ENCODE results near the gene NLRP12.
"Not testable (repeated sequence)": the region's sequence is repeated elsewhere in the genome, so short reads cannot be mapped to it uniquely, and the experiment has no call there.

Gene NLRP12

DNA sequence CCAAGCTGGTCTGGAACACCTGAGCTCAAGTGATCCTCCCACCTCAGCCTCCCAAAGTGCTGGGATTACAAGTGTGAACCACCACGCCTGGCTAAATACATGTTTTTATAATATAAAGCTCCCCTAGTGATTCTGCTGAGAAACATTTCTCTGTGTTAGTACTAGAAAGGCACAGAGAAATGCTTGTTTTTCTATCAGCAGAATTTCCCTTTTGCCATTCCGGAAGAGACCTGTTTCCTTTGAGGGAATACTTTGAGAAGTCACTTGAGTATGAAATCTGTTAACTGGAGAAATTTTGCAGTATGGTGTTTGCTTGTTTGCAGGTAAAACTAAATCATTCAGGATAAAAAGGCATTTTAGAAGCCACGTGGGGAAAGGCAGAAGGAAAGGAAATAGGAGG, 4.4 kb upstream of the NLRP12 start:
- DNase-seq, result no peak

DNA sequence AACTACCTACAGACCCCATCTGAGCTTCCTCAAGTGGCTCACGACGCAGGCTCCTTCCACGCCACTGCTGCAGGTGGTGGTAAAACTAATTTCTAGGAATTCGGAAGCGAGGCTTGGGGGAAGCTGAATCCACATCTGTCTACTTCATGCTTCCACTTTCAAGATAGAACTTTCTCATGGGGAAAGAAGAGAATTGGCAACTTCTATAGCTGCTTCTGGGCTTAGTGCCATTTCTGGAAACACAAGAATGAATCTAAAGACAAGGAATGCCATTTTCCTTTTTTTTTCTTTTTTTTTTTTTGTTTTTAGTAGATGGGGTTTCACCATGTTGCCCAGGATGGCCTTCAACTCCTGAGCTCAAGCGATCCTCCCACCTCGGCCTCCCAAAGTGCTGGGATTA, 2.8 kb upstream of the NLRP12 start:
- DNase-seq, result no peak

GRCh38 chr19:53823380-53824120, 564 bp downstream of the NLRP12 start:
- DNase-seq, result no peak

- DNase-seq, result no peak
Measured at GRCh38 chr19:53819861-53820260, 4.3 kb downstream of the NLRP12 start.

- no peak for DNase-seq
Measured at GRCh38 chr19:53818756-53819155, 5.4 kb downstream of the NLRP12 start.

DNA sequence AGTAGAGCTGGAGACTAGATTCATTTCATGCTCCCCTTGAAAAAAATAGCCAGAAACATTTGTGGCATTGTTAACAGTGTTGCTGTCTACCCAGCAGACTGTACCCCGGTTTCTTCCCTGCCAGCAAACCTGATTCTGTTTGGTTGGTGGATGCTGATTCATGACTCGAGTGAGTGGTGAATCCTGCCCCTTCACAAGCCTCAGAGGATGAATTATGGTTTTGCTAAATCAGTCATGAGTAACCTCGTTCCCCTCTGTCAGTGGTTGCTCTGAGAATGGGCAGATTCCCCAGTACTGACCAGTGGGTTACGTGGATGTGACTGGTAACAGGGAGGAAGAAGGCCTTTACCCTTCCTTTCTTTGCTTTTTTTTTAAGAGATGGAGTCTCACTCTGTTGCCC, 10.1 kb downstream of the NLRP12 start:
- no peak for DNase-seq

- DNase-seq, result no peak
Measured at GRCh38 chr19:53812335-53812734, 11.8 kb downstream of the NLRP12 start.

- DNase-seq, result no peak
Measured at GRCh38 chr19:53810891-53811290, 13.2 kb downstream of the NLRP12 start.

DNA sequence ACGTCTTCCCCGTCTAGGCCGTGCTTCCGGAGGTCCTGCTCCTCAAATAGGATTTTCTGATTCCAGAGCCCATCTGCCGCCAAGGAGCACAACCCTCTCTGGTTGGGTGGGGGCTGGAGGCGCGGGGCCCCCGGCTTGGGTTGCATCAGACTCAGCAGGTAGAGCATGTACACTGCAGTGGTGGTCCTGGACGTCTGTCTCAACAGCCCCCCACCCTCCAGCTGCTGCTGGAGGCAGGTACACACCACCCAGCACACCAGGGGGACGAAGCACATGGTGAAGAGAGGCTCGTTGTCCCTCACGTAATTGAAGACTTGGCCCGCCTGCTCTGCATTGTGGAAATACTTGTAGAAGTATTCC, 13.9 kb downstream of the NLRP12 start:
- no peak for DNase-seq

- no peak for DNase-seq
Measured at GRCh38 chr19:53809518-53810186, 14.5 kb downstream of the NLRP12 start.

DNA sequence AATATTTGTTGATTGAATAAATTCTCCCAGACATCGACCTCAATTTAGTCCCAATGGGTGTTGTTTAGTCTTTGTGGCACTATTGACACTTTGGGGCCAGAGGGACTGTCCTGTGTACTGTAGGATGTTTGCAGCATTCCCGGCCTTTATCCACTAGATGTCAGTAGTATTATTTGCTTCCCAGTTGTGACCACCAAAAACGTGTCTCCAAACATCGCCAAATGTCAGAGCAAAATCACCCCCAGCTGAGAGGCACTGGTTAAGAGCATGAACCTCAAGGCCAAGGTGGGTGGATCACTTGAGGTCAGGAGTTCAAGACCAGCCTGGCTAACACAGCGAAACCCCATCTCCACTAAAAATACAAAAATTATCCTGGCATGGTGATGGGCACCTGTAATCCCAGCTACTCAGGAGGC, 15.4 kb downstream of the NLRP12 start:
- no peak for DNase-seq

- DNase-seq, result no peak
Measured at GRCh38 chr19:53801257-53801656, 22.9 kb downstream of the NLRP12 start.

DNA sequence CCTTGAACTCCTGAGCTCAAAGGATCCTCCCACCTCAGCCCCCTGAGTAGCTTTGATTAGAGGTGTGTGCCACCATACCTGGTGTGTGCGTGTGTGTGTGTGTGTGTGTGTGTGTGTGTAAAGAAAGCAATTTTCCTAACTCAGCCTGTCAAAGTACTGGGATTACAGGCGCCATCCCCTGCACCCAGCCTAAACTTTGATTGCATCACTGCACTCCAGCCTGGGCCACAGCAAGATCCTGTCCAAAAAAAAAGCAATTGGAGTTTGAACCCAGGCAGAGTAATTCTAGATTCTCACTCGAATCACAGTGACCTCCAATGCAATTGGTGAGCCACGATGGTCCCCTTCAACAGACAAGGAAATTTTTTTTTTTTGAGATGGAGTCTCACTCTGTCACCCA, 29.1 kb downstream of the NLRP12 start:
- no peak for DNase-seq

DNA sequence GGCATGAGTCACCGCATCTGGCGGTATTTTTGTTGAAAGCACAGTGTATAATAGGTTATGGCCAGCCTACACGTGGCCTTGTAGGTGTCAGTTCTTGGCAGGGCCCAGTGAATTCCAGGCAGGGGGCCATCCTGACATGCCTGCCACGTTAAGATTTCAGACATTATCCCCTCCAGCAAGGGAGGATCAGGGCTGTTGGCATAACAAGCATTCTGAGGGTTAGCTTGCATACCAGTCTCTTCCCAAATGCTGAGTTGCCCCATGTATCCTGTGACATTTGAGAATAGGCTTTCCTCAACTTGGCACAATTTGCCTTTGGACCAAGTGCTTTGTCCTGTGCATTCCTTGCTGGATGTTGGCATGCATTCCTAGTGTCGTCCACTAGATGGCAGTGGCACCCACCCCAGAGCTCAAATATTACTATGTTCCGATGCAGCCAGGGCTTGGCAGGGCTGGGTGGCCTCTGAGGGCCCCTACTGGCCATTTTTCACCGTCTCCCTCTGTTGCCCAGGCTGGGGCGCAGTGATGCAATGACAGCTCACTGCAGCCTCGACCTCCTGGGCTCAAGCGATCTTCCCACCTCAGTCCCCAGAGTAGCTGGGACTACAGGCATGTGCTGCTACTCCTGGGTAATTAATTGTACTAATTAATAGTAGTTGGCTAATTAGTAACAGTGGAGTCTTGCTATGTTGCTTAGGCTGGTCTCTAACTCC, 31.2 kb downstream of the NLRP12 start:
- peak; percentile 66 to 69 for DNase-seq

GRCh38 chr19:53789708-53790678, 34.1 kb downstream of the NLRP12 start:
- no peak for DNase-seq

DNA sequence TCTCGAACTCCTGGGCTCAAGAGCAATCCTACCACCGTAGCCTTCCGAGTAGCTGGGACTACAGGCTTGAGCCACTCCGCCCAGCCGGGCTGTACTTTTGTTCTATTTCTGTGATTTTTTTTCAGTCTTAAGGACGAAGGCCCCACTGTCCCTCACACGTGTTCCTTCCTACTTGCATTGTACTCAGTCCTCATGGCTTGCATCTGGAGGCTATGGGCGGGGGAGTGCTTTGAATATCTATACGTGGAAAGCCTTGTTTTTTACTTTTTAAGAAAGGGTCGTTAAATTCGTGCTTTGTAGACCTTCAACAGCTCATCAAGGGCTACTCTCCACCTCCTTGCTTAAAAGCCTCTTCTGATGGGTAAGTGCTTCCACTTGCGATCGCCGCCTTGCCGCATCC, 36.8 kb downstream of the NLRP12 start:
- DNase-seq, result no peak

DNA sequence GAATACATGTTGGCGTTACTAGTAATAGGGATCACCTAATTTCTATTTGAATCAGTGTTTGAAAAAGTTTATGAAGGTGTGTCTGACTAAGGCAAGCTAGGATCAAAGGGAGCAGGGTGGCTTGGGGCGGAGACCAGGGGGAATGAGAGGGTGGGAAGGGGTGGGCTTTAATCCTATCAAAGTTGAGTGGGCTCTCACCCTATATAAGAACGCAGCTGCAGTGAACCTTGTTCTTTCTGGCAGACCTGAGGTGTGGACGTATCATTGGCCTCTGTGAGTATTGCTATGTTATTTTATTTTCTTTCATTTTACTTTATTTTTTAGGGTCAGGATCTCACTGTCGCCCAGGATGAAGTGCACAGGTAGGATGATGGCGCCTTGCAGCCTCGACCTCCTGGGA, 37.4 kb downstream of the NLRP12 start:
- no peak for DNase-seq

DNA sequence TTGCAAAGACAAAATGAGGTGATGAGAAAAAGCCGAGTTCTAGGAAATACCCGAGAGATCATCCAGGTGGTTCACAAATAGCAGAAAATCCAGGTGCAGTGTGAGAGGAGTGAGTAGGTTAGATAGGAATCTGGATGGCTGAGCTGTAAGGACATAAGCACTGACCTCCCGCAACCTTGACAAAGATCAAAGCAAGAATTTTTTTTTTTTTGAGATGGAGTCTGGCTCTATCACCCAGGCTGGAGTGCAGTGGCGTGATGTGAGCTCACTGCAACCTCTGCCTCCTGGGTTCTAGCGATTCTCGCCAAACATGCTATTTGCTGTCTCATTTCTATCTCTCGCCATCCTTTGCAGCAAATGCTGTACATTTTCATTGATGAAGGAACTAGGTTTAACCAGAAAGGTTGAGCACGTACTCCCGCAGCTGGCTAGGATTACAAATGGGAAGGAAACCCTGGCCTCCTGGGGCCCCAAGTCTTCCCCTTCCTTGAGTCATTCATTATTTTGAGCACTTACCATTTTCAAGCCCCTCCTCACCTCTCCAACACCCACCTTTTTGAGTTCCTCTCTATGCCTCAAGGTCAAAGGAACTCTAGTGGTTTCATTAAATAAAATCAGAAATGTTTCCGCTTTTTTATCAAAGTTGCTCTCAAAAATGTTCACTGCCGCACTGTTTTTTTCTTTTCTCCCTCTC, 38.8 kb downstream of the NLRP12 start:
- DNase-seq, result no peak

DNA sequence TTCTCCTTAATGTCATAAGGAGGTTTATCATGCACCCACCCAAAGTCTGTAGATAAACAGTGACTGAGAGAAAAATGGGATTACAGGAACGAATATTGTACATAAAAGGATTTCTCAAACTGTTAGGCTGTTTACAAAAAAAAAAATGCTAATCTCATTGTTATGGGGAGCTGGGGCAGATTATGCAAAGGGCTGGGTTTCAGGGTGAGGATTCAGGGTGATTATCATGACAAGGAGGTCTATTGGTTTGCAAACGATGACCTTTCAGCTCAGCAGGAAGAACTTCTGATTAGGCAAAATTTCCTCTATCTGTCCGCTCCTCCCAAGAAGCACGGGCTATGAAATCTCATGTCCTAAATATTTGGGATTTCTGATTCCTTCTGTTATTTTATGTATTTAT, 41.4 kb downstream of the NLRP12 start:
- no peak for DNase-seq

DNA sequence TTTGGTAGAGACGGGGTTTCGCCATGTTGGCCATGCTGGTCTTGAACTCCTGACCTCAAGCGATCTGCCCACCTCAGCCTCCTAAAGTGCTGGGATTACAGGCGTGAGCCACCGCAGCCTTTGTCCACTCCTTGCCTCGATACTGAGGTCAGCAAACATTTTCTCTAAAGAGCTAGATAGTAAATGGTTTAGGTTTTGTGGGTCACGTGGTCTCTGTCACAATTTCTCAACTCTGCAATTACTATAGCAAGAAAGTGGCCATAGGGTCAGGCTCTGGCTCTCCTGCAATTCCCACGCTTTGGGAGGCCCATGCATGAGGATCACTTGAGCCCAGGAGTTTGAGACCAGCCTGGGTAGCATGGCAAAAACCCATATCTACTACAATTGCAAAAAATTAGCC, 42.8 kb downstream of the NLRP12 start:
- DNase-seq, result not testable (repeated sequence)

- DNase-seq, result no peak
Measured at GRCh38 chr19:53780506-53780905, 43.6 kb downstream of the NLRP12 start.

DNA sequence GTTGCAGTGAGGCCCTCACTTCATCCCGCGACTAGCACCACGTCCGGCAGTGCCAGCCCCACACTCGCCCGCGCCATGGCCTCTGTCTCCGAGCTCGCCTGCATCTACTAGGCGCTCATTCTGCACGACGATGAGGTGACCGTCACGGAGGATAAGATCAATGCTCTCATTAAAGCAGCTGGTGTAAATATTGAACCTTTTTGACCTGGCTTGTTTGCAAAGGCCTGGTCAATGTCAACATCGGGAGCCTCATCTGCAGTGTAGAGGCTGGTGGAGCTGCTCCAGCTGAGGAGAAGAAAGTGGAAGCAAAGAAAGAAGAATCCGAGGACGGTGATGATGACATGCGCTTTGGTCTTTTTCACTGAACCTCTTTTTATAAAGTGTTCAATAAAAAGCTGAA, 48.6 kb downstream of the NLRP12 start:
- DNase-seq, result no peak

Measured in activated CD4-positive, alpha-beta T cell treated with anti-CD3 and anti-CD28 coated beads, Interleukin-2, amount 50 U/mL, for 4 hours (primary cell).